ENCODE measurements around the gene DDX18. TPM values are rescaled to one million over a fixed set of nuclear protein-coding genes. Genes with fewer than 3 reads are reported as not detected.

DDX18 gene
- total RNA-seq, 4 donors from 2014 or later, result 37.3 to 64.1 (median 47.8) TPM

Other genes with a start within 250 kb of the DDX18 start
- gene CCDC93, start 199.4 kb downstream of the DDX18 start, total RNA-seq, result 10 to 100 TPM; 13.2 to 18.8 (median 16.1) TPM